HFF-Myc (cell line): Measurements from ENCODE around the gene PTPN21.

Experiments used
- DNase-seq: peaks from one replicate; pipeline ENCODE4 v3.0.0-alpha.2; 2011; ENCODE audit warnings: low read depth; ENCODE audit errors: extremely low read depth
- H3K4me3 ChIP-seq: replicated peaks from 2 replicates; pipeline ENCODE4 v1.5.1; 2011; ENCODE audit warnings: low read depth, mild to moderate bottlenecking, control low read depth, low read length
- TF ChIP-seq, protein P1 (sequence below): IDR thresholded peaks from 2 replicates; pipeline ENCODE4 v1.5.1; 2012; ENCODE audit warnings: mild to moderate bottlenecking, low read depth, low read length, control low read depth; ENCODE audit errors: missing control alignments

PTPN21 gene

DNA sequence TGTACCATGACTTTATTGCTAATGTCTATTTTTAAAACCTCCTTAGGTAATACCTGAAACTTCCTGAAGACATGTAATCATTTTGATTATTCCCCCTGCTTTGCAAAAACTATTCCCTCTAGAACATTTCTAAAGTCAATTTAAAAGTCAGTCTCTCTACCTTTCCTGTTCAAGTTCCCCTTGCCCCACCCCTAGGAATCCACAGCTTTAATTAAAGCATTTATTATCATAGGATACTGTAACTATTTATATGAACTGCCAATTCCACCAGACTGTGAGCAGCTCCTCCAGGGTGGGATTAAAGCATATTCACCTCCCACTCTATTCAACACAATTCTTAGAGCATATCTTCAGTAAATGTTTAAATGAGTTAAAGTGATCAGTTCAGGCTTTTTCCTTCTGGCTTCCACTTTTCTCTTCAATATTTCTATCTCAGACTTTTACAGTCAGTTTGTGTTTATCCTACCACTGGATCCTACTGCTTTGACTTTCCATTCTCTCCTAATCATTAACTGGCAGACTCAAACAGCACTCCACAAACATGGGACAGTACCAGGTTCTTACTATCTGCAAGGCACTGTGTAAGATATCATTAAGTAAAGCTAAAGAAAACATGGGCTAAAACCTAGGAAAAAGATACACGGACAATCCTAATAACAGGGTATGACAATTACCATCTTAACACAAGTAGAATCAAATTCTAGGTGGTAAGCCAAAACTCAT lies 39.1 kb downstream of the PTPN21 start:
- H3K4me3 ChIP-seq = no peak overlapping the region
- TF ChIP-seq, protein P1, sequence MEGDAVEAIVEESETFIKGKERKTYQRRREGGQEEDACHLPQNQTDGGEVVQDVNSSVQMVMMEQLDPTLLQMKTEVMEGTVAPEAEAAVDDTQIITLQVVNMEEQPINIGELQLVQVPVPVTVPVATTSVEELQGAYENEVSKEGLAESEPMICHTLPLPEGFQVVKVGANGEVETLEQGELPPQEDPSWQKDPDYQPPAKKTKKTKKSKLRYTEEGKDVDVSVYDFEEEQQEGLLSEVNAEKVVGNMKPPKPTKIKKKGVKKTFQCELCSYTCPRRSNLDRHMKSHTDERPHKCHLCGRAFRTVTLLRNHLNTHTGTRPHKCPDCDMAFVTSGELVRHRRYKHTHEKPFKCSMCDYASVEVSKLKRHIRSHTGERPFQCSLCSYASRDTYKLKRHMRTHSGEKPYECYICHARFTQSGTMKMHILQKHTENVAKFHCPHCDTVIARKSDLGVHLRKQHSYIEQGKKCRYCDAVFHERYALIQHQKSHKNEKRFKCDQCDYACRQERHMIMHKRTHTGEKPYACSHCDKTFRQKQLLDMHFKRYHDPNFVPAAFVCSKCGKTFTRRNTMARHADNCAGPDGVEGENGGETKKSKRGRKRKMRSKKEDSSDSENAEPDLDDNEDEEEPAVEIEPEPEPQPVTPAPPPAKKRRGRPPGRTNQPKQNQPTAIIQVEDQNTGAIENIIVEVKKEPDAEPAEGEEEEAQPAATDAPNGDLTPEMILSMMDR = no peak
- no peak for DNase-seq

DNA sequence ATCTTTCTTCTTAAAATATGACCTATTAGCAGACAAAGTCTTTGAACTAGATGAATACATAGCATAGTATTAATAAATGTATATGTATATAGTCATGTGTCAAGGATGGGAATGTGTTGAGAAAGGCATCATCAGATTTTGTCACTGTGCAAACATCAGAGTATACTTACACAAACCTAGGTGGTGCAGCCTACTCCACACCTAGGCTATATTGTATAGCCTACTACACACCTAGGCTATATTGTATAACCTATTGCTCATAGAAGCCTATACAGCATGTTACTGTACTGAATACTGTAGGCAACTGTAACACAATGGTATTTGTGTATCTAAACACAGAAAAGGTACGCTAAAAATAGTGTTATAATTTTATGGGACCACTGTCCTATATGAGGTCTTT lies 47.6 kb downstream of the PTPN21 start:
- no peak overlapping the region for H3K4me3 ChIP-seq
- TF ChIP-seq, protein P1 = no peak
- no peak for DNase-seq

DNA sequence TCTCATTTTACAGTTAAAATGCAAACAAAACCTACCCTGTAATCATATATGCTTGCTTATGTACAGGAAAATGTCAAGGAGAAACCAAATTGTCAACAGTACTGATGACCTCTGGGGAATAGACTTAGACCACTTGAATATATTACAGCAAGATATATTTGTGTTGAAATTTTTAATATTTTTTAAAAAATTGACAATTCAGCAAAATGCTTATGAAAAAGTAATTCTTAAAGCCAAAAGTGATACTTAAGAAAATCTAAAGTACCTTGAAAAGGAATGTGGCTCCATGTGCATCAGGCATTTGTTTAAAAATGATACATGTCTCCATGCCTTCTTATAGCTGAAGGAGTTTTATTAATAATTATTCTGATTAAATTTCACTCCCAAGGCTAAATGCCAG lies 49.2 kb downstream of the PTPN21 start:
- TF ChIP-seq, protein P1 = no peak
- DNase-seq = no peak
- no peak overlapping the region for H3K4me3 ChIP-seq

DNA sequence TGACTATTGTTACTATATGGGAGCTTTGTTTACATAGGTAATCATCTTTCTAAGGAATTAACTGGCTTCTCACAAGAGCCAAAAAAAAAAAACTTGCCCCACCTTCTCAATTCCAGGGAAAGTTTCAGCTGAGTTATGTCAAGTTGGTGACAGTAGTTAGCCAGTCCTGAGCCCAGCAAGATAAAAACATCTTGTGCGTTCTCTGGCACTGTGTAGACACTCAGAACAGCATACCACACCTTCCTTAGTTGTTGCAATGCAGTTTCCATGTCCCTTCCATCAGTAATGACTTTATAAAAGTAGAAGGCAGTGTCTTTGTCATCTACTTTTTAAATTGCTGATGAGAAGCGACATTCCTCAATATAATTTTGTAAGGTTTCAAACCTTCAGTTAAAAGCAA lies 50.2 kb downstream of the PTPN21 start:
- TF ChIP-seq, protein P1 = no peak
- no peak overlapping the region for H3K4me3 ChIP-seq
- no peak for DNase-seq

DNA sequence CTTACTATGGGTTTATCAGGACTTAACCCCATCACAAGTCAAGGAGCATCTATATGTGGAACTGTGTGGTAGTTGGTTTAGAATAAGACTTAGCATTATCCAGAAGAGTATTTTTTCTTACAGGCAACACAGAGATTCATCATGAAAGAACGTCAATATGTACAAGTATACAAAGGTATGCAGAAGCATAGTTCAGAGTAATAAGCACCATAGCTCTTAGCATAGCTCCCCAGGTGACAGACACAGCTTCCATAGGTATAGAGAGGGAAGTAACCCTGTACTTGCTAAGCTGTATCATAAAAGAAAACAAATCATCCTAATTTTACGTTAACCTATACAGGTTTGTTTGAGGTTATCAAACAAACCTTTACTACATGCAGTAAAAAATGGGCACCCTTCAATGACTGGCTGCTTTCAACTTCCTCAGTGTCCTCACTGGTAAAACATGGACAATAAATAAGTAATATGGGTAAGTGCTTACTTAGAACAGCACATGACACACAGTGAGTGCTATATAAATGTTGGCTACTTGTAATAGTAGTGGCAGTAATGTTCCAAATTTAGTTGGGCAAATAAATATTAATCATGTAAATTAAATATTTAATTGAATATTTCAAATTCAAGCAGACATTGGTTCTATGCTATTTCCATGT lies 50.9 kb downstream of the PTPN21 start:
- TF ChIP-seq, protein P1 = no peak
- DNase-seq = no peak
- H3K4me3 ChIP-seq = no peak overlapping the region

DNA sequence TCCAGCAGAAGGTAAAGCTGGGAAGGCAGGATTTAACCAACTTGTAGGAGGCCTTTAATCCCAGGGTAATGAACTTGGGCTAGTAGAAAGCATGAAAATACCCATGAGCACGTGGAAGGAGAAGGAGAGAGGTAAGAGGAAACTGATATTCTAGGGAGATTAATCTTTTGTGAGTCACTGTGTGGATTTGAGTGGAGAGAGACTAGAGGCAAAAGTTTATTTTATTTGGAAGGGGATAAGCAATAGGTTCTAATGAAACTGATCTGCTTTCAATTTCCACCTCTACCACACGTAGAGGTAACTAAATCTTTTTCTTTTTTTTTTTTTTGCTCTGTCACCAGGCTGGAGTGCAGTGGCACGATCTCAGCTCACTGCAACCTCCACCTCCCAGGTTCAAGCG lies 52.1 kb downstream of the PTPN21 start:
- no peak overlapping the region for H3K4me3 ChIP-seq
- no peak for DNase-seq
- TF ChIP-seq, protein P1 = no peak
